SK-N-SH treated with all-trans-retinoic acid at 6 μM for 48 hours (cell line): ENCODE results near the gene UVRAG.

Source experiments
- ATAC-seq: fragments of 200-7000 bp; cut with Tn5 transposase; 3 replicates; pipeline ENCODE4 v1.9.1; 2020; ENCODE audit warnings: mild to moderate bottlenecking, moderate library complexity
- ARNTL ChIP-seq: fragments of 450-650 bp; formaldehyde crosslinking; IDR thresholded peaks from 2 replicates; pipeline ENCODE4 v1.5.0; 2020; ENCODE audit warnings: low read depth, mild to moderate bottlenecking, moderate library complexity, borderline replicate concordance
- BACH2 ChIP-seq: fragments of 250-450 bp; sonication (Bioruptor Pico); IDR thresholded peaks from 2 replicates; pipeline ENCODE4 v1.9.0; 2021; ENCODE audit warnings: mild to moderate bottlenecking, borderline replicate concordance
- CSDC2 ChIP-seq: fragments of 250-450 bp; sonication (Bioruptor Pico); IDR thresholded peaks from 2 replicates; pipeline ENCODE4 v1.5.0; 2020; ENCODE audit warnings: mild to moderate bottlenecking, moderate library complexity
- ESRRG ChIP-seq: fragments of 250-450 bp; sonication (Bioruptor Pico); IDR thresholded peaks from 2 replicates; pipeline ENCODE4 v1.6.1; 2021; ENCODE audit warnings: mild to moderate bottlenecking
- GLIS3 ChIP-seq: fragments of 250-450 bp; sonication (Bioruptor Pico); IDR thresholded peaks from 2 replicates; pipeline ENCODE4 v1.5.0; 2020; ENCODE audit warnings: mild to moderate bottlenecking, moderate library complexity
- ISL1 ChIP-seq: fragments of 250-450 bp; sonication (Bioruptor Pico); IDR thresholded peaks from 2 replicates; pipeline ENCODE4 v2.1.2; 2022; ENCODE audit warnings: mild to moderate bottlenecking, moderate library complexity
- OSR1 ChIP-seq: fragments of 250-450 bp; sonication (Bioruptor Pico); IDR thresholded peaks from 2 replicates; pipeline ENCODE4 v1.8.0; 2022; ENCODE audit warnings: moderate library complexity, mild to moderate bottlenecking, inconsistent platforms
- PPARA ChIP-seq: fragments of 250-450 bp; sonication (Bioruptor Pico); IDR thresholded peaks from 2 replicates; pipeline ENCODE4 v1.5.0; 2020; ENCODE audit warnings: mild to moderate bottlenecking, borderline replicate concordance
- RARB ChIP-seq: fragments of 250-450 bp; sonication (Bioruptor Pico); IDR thresholded peaks from 2 replicates; pipeline ENCODE4 v1.8.0; 2021; ENCODE audit warnings: mild to moderate bottlenecking, moderate library complexity
- SNAI2 ChIP-seq: fragments of 250-450 bp; sonication (Bioruptor Pico); IDR thresholded peaks from 2 replicates; pipeline ENCODE4 v1.5.0; 2020; ENCODE audit warnings: mild to moderate bottlenecking, moderate library complexity
- TCF4 ChIP-seq: fragments of 250-450 bp; sonication (Bioruptor Pico); IDR thresholded peaks from 2 replicates; pipeline ENCODE4 v1.8.0; 2021; ENCODE audit warnings: mild to moderate bottlenecking, moderate library complexity, borderline replicate concordance
- TOX ChIP-seq: fragments of 250-450 bp; sonication (Bioruptor Pico); IDR thresholded peaks from 2 replicates; pipeline ENCODE4 v1.8.0; 2021; ENCODE audit warnings: mild to moderate bottlenecking, moderate library complexity, borderline replicate concordance
- ZC3H10 ChIP-seq: fragments of 250-450 bp; sonication (Bioruptor Pico); IDR thresholded peaks from 2 replicates; pipeline ENCODE4 v1.5.1; 2021; ENCODE audit warnings: mild to moderate bottlenecking, moderate library complexity
- ZFP3 ChIP-seq: fragments of 250-450 bp; sonication (Bioruptor Pico); IDR thresholded peaks from 2 replicates; pipeline ENCODE4 v1.5.0; 2020; ENCODE audit warnings: mild to moderate bottlenecking, moderate library complexity
- ZFP30 ChIP-seq: fragments of 450-650 bp; formaldehyde crosslinking; IDR thresholded peaks from 2 replicates; pipeline ENCODE4 v1.5.0; 2022; ENCODE audit warnings: mild to moderate bottlenecking, moderate library complexity
- ZNF565 ChIP-seq: fragments of 450-650 bp; formaldehyde crosslinking; conservative IDR thresholded peaks from 2 replicates; pipeline ENCODE4 v1.5.0; 2020; ENCODE audit warnings: low read depth, mild to moderate bottlenecking, moderate library complexity
- ZNF70 ChIP-seq: fragments of 450-650 bp; formaldehyde crosslinking; IDR thresholded peaks from 2 replicates; pipeline ENCODE4 v1.5.0; 2020; ENCODE audit warnings: mild to moderate bottlenecking, moderate library complexity
- ZNF8 ChIP-seq: fragments of 450-650 bp; formaldehyde crosslinking; IDR thresholded peaks from 2 replicates; pipeline ENCODE4 v1.5.0; 2020; ENCODE audit warnings: mild to moderate bottlenecking, moderate library complexity
- TF ChIP-seq, protein P1 (sequence below): fragments of 250-450 bp; sonication (Bioruptor Pico); IDR thresholded peaks from 2 replicates; pipeline ENCODE4 v1.8.0; 2020; ENCODE audit warnings: mild to moderate bottlenecking, moderate library complexity, borderline replicate concordance
- TF ChIP-seq, protein P2 (sequence below): fragments of 250-450 bp; sonication (Bioruptor Pico); IDR thresholded peaks from 2 replicates; pipeline ENCODE4 v1.8.0; 2021; ENCODE audit warnings: low read depth, mild to moderate bottlenecking, moderate library complexity, borderline replicate concordance
- TF ChIP-seq, protein P3 (sequence below): fragments of 250-450 bp; sonication (Bioruptor Pico); IDR thresholded peaks from 2 replicates; pipeline ENCODE4 v1.5.1; 2021; ENCODE audit warnings: mild to moderate bottlenecking, moderate library complexity
- TF ChIP-seq, protein P4 (sequence below): fragments of 250-450 bp; sonication (Bioruptor Pico); IDR thresholded peaks from 2 replicates; pipeline ENCODE4 v1.5.1; 2020; ENCODE audit warnings: low read depth, mild to moderate bottlenecking, moderate library complexity
- TF ChIP-seq, protein P5 (sequence below): fragments of 250-450 bp; sonication (Bioruptor Pico); IDR thresholded peaks from 2 replicates; pipeline ENCODE4 v1.5.0; 2020; ENCODE audit warnings: mild to moderate bottlenecking, moderate library complexity

Gene UVRAG

DNA sequence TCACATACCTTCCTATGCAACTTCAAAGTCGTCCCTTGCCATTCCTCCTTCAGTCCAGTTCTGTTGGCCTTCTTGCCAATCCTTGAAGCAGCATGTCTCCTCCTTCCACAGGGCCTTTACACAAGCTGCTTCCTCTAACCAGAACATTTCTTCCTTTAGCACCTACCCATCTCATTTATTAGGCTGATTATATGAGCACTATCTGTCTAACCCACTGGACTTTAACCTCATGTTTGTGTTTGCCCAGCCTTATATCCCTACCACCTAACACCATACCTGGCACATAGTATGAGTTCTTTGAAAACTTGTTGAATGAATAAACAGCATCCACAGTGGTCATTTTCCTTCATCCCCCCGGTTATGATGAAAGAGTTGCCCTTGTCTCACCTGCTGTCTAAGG is 236.9 kb downstream of the UVRAG start:
- TF ChIP-seq TCF4 (CRISPR knock-in tag) (no peak), GLIS3 (CRISPR knock-in tag) (no peak), ZC3H10 (CRISPR knock-in tag) (no peak), BACH2 (CRISPR knock-in tag) (no peak), SNAI2 (no peak), ZNF8 (no peak), ZFP30 (no peak), ZFP3 (CRISPR knock-in tag) (no peak), CSDC2 (CRISPR knock-in tag) (no peak), ARNTL (CRISPR knock-in tag) (no peak), ZNF70 (no peak), ISL1 (no peak), RARB (CRISPR knock-in tag) (no peak), ZNF565 (no peak)
- TF ChIP-seq, protein P1, sequence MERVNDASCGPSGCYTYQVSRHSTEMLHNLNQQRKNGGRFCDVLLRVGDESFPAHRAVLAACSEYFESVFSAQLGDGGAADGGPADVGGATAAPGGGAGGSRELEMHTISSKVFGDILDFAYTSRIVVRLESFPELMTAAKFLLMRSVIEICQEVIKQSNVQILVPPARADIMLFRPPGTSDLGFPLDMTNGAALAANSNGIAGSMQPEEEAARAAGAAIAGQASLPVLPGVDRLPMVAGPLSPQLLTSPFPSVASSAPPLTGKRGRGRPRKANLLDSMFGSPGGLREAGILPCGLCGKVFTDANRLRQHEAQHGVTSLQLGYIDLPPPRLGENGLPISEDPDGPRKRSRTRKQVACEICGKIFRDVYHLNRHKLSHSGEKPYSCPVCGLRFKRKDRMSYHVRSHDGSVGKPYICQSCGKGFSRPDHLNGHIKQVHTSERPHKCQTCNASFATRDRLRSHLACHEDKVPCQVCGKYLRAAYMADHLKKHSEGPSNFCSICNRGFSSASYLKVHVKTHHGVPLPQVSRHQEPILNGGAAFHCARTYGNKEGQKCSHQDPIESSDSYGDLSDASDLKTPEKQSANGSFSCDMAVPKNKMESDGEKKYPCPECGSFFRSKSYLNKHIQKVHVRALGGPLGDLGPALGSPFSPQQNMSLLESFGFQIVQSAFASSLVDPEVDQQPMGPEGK (CRISPR knock-in tag), result no peak
- TF ChIP-seq, protein P2, sequence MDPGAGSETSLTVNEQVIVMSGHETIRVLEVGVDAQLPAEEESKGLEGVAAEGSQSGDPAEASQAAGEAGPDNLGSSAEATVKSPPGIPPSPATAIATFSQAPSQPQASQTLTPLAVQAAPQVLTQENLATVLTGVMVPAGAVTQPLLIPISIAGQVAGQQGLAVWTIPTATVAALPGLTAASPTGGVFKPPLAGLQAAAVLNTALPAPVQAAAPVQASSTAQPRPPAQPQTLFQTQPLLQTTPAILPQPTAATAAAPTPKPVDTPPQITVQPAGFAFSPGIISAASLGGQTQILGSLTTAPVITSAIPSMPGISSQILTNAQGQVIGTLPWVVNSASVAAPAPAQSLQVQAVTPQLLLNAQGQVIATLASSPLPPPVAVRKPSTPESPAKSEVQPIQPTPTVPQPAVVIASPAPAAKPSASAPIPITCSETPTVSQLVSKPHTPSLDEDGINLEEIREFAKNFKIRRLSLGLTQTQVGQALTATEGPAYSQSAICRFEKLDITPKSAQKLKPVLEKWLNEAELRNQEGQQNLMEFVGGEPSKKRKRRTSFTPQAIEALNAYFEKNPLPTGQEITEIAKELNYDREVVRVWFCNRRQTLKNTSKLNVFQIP (CRISPR knock-in tag), result no peak
- TF ChIP-seq, protein P3, sequence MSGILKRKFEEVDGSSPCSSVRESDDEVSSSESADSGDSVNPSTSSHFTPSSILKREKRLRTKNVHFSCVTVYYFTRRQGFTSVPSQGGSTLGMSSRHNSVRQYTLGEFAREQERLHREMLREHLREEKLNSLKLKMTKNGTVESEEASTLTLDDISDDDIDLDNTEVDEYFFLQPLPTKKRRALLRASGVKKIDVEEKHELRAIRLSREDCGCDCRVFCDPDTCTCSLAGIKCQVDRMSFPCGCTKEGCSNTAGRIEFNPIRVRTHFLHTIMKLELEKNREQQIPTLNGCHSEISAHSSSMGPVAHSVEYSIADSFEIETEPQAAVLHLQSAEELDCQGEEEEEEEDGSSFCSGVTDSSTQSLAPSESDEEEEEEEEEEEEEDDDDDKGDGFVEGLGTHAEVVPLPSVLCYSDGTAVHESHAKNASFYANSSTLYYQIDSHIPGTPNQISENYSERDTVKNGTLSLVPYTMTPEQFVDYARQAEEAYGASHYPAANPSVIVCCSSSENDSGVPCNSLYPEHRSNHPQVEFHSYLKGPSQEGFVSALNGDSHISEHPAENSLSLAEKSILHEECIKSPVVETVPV (CRISPR knock-in tag), result no peak
- TF ChIP-seq, protein P4, sequence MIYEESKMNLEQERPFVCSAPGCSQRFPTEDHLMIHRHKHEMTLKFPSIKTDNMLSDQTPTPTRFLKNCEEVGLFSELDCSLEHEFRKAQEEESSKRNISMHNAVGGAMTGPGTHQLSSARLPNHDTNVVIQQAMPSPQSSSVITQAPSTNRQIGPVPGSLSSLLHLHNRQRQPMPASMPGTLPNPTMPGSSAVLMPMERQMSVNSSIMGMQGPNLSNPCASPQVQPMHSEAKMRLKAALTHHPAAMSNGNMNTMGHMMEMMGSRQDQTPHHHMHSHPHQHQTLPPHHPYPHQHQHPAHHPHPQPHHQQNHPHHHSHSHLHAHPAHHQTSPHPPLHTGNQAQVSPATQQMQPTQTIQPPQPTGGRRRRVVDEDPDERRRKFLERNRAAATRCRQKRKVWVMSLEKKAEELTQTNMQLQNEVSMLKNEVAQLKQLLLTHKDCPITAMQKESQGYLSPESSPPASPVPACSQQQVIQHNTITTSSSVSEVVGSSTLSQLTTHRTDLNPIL, result no peak
- TF ChIP-seq, all 23 proteins: peak for 0
- ATAC-seq, result no peak

DNA sequence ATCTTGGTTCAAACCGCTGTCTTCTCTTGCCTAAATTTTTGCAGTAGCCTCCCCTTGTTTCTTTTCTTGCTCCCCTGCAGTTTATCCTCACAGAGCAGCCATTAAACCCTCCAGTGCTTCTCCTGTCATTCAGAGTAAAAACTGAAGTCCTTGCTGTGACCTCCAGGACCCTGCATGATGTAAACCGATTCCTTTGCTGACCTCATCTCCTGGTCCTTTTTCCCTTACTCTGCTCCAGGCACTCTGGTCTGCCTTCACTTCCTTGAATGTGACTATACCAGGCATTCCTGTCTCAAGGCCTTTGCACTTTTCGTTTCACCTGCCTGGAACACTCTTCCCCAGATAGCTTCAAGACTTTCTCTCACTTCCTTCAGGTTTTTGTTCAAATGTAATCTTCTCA is 239.3 kb downstream of the UVRAG start:
- TF ChIP-seq CSDC2 (CRISPR knock-in tag) (no peak), ESRRG (CRISPR knock-in tag) (no peak), ZC3H10 (CRISPR knock-in tag) (no peak), ZNF8 (no peak), ISL1 (no peak), ARNTL (CRISPR knock-in tag) (no peak), OSR1 (no peak), TOX (no peak), GLIS3 (CRISPR knock-in tag) (no peak), PPARA (CRISPR knock-in tag) (no peak), ZFP30 (no peak), ZFP3 (CRISPR knock-in tag) (no peak), ZNF70 (no peak), BACH2 (CRISPR knock-in tag) (no peak), RARB (CRISPR knock-in tag) (no peak), SNAI2 (no peak)
- TF ChIP-seq, protein P4, result no peak
- TF ChIP-seq, protein P1 (CRISPR knock-in tag), result no peak
- TF ChIP-seq, protein P5, sequence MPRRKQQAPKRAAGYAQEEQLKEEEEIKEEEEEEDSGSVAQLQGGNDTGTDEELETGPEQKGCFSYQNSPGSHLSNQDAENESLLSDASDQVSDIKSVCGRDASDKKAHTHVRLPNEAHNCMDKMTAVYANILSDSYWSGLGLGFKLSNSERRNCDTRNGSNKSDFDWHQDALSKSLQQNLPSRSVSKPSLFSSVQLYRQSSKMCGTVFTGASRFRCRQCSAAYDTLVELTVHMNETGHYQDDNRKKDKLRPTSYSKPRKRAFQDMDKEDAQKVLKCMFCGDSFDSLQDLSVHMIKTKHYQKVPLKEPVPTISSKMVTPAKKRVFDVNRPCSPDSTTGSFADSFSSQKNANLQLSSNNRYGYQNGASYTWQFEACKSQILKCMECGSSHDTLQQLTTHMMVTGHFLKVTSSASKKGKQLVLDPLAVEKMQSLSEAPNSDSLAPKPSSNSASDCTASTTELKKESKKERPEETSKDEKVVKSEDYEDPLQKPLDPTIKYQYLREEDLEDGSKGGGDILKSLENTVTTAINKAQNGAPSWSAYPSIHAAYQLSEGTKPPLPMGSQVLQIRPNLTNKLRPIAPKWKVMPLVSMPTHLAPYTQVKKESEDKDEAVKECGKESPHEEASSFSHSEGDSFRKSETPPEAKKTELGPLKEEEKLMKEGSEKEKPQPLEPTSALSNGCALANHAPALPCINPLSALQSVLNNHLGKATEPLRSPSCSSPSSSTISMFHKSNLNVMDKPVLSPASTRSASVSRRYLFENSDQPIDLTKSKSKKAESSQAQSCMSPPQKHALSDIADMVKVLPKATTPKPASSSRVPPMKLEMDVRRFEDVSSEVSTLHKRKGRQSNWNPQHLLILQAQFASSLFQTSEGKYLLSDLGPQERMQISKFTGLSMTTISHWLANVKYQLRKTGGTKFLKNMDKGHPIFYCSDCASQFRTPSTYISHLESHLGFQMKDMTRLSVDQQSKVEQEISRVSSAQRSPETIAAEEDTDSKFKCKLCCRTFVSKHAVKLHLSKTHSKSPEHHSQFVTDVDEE (CRISPR knock-in tag), result no peak
- TF ChIP-seq, protein P3 (CRISPR knock-in tag), result no peak
- ATAC-seq, result no peak
